SW480 (cell line): ENCODE measurements around the gene MAP4.

Source experiments
- DNase-seq: peaks from one replicate; pipeline ENCODE4 v3.0.0-alpha.2; 2016; ENCODE audit warnings: low spot score

MAP4 gene

GRCh38 chr3:47863391-47864128, 152.7 kb downstream of the MAP4 start:
- no peak for DNase-seq

- DNase-seq: no peak
These were observed 156.1 kb downstream of the MAP4 start for GRCh38 chr3:47859956-47860605.

GRCh38 chr3:47857151-47857550, 159.1 kb downstream of the MAP4 start:
- no peak for DNase-seq

GRCh38 chr3:47856669-47857068, 159.5 kb downstream of the MAP4 start:
- no peak for DNase-seq

GRCh38 chr3:47855461-47856383, 160.5 kb downstream of the MAP4 start:
- no peak for DNase-seq

- no peak for DNase-seq
These were observed 161.3 kb downstream of the MAP4 start for GRCh38 chr3:47854720-47855455.

GRCh38 chr3:47854267-47854666, 161.9 kb downstream of the MAP4 start:
- no peak for DNase-seq

- DNase-seq: no peak
These were observed 163.3 kb downstream of the MAP4 start for GRCh38 chr3:47852604-47853602.

GRCh38 chr3:47851888-47852603, 164.2 kb downstream of the MAP4 start:
- no peak for DNase-seq

GRCh38 chr3:47850564-47851410, 165.4 kb downstream of the MAP4 start:
- no peak for DNase-seq

GRCh38 chr3:47849699-47850563, 166.3 kb downstream of the MAP4 start:
- peak; percentile 40 for DNase-seq

GRCh38 chr3:47849186-47849698, 167.0 kb downstream of the MAP4 start:
- DNase-seq: no peak

- no peak for DNase-seq
These were observed 167.6 kb downstream of the MAP4 start for GRCh38 chr3:47848599-47849117.

GRCh38 chr3:47847801-47848518, 168.3 kb downstream of the MAP4 start:
- no peak for DNase-seq

GRCh38 chr3:47847260-47847659, 169.0 kb downstream of the MAP4 start:
- no peak for DNase-seq

- DNase-seq: no peak
These were observed 169.4 kb downstream of the MAP4 start for GRCh38 chr3:47846880-47847248.
